Measurements from ENCODE around the gene VWCE.
"Not testable (repeated sequence)": the region's sequence is repeated elsewhere in the genome, so short reads cannot be mapped to it uniquely, and the experiment has no call there.

DNA sequence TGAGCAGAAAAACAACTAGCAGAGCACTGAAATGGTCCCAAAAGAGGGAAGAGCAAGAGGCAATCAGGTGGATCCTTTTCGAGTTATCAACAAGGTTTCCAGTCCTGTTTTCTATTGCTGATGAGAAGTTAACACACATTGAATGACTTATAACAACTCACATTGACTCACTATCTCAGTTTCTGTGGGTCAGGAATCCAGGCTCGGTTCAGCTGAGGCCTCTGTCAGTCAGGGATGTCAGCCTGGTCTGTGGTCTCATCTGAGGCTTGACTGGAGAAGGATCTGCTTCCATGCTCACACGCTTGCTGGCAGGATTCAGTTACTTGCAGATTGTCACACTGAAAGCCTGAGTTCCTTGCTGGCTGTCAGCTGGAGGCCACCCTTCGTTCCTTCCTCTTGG lies 58.0 kb downstream of the VWCE start:
- TF ChIP-seq, protein P1, sequence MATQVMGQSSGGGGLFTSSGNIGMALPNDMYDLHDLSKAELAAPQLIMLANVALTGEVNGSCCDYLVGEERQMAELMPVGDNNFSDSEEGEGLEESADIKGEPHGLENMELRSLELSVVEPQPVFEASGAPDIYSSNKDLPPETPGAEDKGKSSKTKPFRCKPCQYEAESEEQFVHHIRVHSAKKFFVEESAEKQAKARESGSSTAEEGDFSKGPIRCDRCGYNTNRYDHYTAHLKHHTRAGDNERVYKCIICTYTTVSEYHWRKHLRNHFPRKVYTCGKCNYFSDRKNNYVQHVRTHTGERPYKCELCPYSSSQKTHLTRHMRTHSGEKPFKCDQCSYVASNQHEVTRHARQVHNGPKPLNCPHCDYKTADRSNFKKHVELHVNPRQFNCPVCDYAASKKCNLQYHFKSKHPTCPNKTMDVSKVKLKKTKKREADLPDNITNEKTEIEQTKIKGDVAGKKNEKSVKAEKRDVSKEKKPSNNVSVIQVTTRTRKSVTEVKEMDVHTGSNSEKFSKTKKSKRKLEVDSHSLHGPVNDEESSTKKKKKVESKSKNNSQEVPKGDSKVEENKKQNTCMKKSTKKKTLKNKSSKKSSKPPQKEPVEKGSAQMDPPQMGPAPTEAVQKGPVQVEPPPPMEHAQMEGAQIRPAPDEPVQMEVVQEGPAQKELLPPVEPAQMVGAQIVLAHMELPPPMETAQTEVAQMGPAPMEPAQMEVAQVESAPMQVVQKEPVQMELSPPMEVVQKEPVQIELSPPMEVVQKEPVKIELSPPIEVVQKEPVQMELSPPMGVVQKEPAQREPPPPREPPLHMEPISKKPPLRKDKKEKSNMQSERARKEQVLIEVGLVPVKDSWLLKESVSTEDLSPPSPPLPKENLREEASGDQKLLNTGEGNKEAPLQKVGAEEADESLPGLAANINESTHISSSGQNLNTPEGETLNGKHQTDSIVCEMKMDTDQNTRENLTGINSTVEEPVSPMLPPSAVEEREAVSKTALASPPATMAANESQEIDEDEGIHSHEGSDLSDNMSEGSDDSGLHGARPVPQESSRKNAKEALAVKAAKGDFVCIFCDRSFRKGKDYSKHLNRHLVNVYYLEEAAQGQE (IDR thresholded peaks at IDR 0.05; ENCODE audit: low read depth, low read length) = not testable (repeated sequence)
- not testable (repeated sequence) for TF ChIP-seq JUND (IDR thresholded peaks at IDR 0.05); RCOR1 (IDR thresholded peaks at IDR 0.05; ENCODE audit: low read length); POLR2AphosphoS5 (IDR thresholded peaks at IDR 0.05; ENCODE audit: low read depth, low read length); MEF2A (IDR thresholded peaks at IDR 0.05; ENCODE audit: borderline replicate concordance, low read depth); CTCF (IDR thresholded peaks at IDR 0.05); SIN3A (IDR thresholded peaks at IDR 0.05; ENCODE audit: borderline replicate concordance, low read depth, low read length); USF2 (IDR thresholded peaks at IDR 0.05; ENCODE audit: borderline replicate concordance, low read depth, low read length); EP300 (IDR thresholded peaks at IDR 0.05; ENCODE audit: borderline replicate concordance in 1 of 2, low read depth in 1 of 2, low read length in 1 of 2); GABPA (IDR thresholded peaks at IDR 0.05; ENCODE audit: low read depth)
